ENCODE measurements around the gene SCAI. TPM values are rescaled to one million over a fixed set of nuclear protein-coding genes. Genes with fewer than 3 reads are reported as not detected.
"Not testable (repeated sequence)": the region's sequence is repeated elsewhere in the genome, so short reads cannot be mapped to it uniquely, and the experiment has no call there.

The SCAI gene
- total RNA-seq, 4 donors from 2014 or later, result 5.6 to 10.4 (median 7.8) TPM

DNA sequence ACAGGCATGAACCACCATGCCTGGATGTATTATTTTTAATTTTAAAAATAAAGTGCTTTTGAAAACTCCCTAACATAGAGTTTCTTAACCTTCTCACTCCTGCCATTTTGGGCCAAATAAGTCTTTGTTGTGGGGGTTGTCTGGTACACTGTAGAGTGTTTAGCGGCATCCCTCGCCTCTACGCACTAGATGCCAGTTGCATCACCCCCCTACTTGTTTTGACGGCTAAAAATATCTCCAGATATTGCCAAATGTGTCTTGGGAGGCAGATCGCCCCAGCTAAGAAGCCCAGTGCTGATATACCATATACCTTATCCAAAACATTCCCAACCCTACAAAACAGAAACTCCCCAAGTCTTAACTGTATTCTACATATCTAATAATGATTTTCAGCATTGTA lies 54.6 kb downstream of the SCAI start:
- TF ChIP-seq, protein P1, sequence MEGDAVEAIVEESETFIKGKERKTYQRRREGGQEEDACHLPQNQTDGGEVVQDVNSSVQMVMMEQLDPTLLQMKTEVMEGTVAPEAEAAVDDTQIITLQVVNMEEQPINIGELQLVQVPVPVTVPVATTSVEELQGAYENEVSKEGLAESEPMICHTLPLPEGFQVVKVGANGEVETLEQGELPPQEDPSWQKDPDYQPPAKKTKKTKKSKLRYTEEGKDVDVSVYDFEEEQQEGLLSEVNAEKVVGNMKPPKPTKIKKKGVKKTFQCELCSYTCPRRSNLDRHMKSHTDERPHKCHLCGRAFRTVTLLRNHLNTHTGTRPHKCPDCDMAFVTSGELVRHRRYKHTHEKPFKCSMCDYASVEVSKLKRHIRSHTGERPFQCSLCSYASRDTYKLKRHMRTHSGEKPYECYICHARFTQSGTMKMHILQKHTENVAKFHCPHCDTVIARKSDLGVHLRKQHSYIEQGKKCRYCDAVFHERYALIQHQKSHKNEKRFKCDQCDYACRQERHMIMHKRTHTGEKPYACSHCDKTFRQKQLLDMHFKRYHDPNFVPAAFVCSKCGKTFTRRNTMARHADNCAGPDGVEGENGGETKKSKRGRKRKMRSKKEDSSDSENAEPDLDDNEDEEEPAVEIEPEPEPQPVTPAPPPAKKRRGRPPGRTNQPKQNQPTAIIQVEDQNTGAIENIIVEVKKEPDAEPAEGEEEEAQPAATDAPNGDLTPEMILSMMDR (IDR thresholded peaks at IDR 0.05), result no peak
- TF ChIP-seq POLR2A (IDR thresholded peaks at IDR 0.05; ENCODE audit: low read depth), result no peak
- no peak for TF ChIP-seq POLR2AphosphoS5 (IDR thresholded peaks at IDR 0.05)
- TF ChIP-seq EP300 (IDR thresholded peaks at IDR 0.05), result no peak
- H3K4me3 ChIP-seq, result no peak overlapping the region
- H3K27me3 ChIP-seq, result no peaks in the 10 kb centered on the region
- H3K4me1 ChIP-seq, result peaks cover 0 to 4% (median 0%) of the 10 kb centered on the region in 4 donors
- no peaks in the 10 kb centered on the region for H3K36me3 ChIP-seq
- no peaks in the 10 kb centered on the region for H3K9me3 ChIP-seq
- WGBS, result 92% methylated on average over 5 of the region's 5 CpGs
- no peak for DNase-seq (ENCODE audit: extremely low spot score)
- intact Hi-C loops (cut with DNase I), result no loop called here
- H3K27ac ChIP-seq (replicated peaks in 1 of 4), result no peak overlapping the region

- TF ChIP-seq EP300 (IDR thresholded peaks at IDR 0.05) (no peak), POLR2AphosphoS5 (IDR thresholded peaks at IDR 0.05) (no peak), POLR2A (IDR thresholded peaks at IDR 0.05; ENCODE audit: low read depth) (no peak)
- TF ChIP-seq, protein P1 (IDR thresholded peaks at IDR 0.05), result no peak
- intact Hi-C loops (cut with DNase I), result no loop called here
- DNase-seq (ENCODE audit: extremely low spot score), result no peak
- H3K36me3 ChIP-seq, result no peaks in the 10 kb centered on the region
- no peaks in the 10 kb centered on the region for H3K9me3 ChIP-seq
- H3K27me3 ChIP-seq, result no peaks in the 10 kb centered on the region
- WGBS, result 70% methylated on average over 6 of the region's 6 CpGs
- H3K4me1 ChIP-seq, result no peaks in the 10 kb centered on the region
- no peak overlapping the region for H3K4me3 ChIP-seq
- H3K27ac ChIP-seq (replicated peaks in 1 of 4), result no peak overlapping the region
Observed at GRCh38 chr9:125085703-125086477, 57.4 kb downstream of the SCAI start.

DNA sequence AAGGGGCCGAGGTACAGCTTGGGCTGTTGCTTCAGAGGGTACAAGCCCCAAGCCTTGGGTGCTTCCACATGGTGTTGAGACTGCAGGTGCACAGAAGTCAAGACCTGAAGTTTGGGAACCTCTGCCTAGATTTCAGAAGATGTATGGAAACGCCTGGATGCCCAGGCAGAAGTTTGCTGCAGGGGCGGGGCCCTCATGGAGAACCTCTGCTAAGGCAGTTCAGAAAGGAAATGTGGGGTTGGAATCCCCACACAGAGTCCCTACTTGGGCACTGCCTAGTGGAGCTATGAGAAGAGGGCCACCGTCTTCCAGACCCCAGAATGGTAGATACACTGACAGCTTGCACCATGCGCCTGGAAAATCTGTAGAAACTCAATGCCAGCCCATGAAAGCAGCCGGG lies 61.1 kb downstream of the SCAI start:
- H3K27ac ChIP-seq (replicated peaks in 1 of 4); H3K9me3 ChIP-seq; H3K36me3 ChIP-seq; H3K4me1 ChIP-seq; H3K4me3 ChIP-seq; intact Hi-C loops (cut with DNase I); DNase-seq (ENCODE audit: extremely low spot score); H3K27me3 ChIP-seq: not testable (repeated sequence)
- WGBS, result 100% methylated on average over 4 of the region's 6 CpGs

DNA sequence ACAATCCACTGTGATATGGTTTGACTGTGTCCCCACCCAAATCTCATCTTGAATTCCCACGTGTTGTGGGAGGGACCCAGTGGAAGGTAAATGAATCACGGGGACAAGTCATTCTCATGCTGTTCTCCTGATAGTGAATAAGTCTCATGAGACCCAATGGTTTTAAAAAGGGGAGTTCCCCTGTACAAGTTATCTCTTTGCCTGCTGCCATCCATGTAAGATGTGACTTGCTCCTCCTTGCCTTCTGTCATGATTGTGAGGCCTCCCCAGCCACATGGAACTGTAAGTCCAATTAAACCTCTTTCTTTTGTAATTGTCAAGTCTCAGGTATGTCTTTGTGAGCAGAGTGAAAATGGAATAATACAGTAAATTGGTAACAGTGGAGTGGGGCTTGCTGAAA lies 62.5 kb downstream of the SCAI start:
- H3K9me3 ChIP-seq; H3K27ac ChIP-seq (replicated peaks in 1 of 4); H3K4me1 ChIP-seq; DNase-seq (ENCODE audit: extremely low spot score); intact Hi-C loops (cut with DNase I); H3K36me3 ChIP-seq; H3K4me3 ChIP-seq; H3K27me3 ChIP-seq: not testable (repeated sequence)
- 100% methylated on average over 2 of the region's 2 CpGs for WGBS

- 76% methylated on average over 2 of the region's 2 CpGs for WGBS
Observed at GRCh38 chr9:125079931-125080330, 63.4 kb downstream of the SCAI start.

More at GRCh38 chr9:125079931-125080330, 63.4 kb downstream of the SCAI start:
- H3K36me3 ChIP-seq, result no peaks in the 10 kb centered on the region
- H3K9me3 ChIP-seq, result no peaks in the 10 kb centered on the region
- H3K4me3 ChIP-seq, result no peak overlapping the region
- no peaks in the 10 kb centered on the region for H3K4me1 ChIP-seq
- TF ChIP-seq EP300 (IDR thresholded peaks at IDR 0.05) (no peak), POLR2A (IDR thresholded peaks at IDR 0.05; ENCODE audit: low read depth) (no peak), POLR2AphosphoS5 (IDR thresholded peaks at IDR 0.05) (no peak)
- TF ChIP-seq, protein P1 (IDR thresholded peaks at IDR 0.05), result no peak
- H3K27ac ChIP-seq (replicated peaks in 1 of 4), result no peak overlapping the region
- no peak for DNase-seq (ENCODE audit: extremely low spot score)
- intact Hi-C loops (cut with DNase I), result no loop called here
- H3K27me3 ChIP-seq, result no peaks in the 10 kb centered on the region
